NOMO-1 (cell line): ENCODE results near the gene CNOT1.

Experiments
- DNase-seq, 2 experiments: peaks; one replicate each; lab custom pipeline; 2025; ENCODE audit not compliant: unreplicated experiment in 2 of 2; lab: John Stamatoyannopoulos, UW

Gene CNOT1

DNA sequence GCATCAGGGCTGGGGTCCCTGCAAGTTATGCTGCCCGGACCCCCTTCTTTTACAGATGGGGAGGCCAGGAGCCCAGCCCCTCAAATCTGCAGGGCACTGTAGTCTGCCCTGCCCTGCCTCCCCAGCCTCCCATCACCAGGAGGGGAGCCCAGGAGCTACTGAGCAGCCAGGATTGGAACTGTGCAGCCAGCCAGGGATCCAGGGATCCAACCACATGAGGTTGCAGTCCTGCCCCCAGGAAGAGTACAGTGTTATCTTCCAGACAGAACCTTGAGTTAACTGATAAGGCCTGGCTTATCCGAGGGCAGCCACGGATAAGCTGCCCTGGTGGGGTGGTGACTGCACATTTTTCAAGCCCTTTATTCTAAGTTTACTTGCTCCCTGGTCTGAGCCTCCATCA, 141.1 kb downstream of the CNOT1 start:
- DNase-seq: no peak

DNA sequence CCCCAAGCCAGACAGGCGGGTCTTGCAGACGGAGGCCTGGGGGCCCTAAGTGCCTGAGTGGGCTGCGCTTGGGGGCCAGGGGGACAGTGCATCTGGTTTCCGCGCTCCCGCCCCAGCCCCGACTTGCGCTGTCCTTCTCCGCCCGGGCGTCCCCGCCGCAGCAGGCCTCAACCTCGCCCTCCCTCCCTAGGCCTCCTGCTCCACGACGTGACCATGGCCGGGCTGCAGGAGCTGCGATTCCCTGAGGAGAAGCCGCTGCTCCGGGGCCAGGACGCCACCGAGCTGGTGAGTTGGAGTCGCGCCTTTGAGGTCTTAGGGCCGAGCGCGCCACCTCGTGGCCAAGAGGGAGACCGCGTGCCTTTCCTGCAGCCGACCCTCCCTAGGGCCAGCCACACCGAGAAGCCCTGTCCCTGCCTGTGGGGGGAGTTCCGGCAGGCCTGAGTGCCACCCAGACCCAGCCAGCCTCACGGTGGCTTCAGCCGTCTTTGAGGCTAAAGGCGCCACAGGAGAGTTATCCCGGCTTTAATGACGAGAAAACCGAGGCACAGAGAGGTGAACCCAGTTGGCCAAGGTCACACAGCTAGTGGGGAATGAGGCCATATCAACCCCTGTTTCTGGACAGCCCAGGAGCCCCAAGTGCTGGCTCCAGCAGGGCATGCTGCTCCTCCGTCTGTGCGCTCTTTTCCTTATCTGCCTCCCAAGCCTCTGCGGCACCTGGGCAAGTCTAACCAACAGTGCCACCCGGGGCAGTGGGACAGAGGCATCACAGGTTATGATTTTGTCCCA, 141.9 kb downstream of the CNOT1 start:
- DNase-seq: peak; percentile 53 to 67

DNA sequence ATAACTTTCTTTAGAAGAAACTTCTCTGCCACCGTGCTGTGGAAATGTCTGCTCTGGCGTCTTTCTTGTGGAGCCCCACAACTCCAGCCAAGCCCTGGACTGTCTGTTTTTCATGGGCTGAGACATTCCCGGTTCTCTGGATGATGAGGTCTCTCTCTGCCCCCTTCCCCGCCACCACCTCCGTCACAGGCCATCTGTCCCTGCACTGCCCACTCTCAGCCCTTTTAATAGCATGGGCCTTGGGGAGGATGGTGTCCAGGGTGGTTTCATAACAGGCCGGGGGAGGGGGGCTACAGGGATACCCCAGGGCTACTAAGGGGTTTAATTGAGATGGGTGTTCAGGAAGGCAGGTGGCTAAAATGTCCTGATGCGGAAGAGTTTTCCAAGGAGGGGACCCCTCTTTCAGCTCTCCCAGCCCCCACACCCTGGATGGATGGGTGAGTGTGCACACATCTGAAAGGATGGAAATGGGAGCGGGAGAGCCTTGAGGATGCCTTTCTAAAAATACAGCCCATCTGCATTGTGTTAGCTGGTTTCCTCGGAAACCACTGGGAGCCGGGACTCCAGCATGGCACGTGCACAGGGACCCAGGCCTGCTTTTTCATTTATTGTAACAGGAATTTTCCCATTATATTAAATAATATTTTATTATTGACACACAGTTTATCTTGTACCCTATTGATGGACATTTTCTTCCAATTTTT, 144.3 kb downstream of the CNOT1 start:
- DNase-seq: no peak

DNA sequence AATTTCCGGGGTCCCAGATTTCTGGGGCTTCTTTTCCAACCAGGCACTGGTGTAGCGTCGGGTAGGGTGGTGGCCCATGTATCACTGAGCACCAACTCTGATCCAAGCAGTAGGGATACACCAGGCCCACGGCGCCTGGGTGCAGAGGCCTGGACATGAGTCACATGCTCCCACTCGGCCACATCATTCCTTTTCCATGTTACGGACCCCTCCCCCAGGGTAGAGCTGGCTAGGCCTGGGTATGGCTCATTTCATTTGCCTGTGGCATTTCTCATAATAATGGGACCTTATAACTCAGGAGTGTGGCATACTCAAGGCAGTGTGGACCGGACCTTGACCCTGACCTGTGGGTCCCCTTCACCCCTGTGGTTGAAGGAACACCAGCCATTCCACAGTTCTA, 147.7 kb downstream of the CNOT1 start:
- no peak for DNase-seq

DNA sequence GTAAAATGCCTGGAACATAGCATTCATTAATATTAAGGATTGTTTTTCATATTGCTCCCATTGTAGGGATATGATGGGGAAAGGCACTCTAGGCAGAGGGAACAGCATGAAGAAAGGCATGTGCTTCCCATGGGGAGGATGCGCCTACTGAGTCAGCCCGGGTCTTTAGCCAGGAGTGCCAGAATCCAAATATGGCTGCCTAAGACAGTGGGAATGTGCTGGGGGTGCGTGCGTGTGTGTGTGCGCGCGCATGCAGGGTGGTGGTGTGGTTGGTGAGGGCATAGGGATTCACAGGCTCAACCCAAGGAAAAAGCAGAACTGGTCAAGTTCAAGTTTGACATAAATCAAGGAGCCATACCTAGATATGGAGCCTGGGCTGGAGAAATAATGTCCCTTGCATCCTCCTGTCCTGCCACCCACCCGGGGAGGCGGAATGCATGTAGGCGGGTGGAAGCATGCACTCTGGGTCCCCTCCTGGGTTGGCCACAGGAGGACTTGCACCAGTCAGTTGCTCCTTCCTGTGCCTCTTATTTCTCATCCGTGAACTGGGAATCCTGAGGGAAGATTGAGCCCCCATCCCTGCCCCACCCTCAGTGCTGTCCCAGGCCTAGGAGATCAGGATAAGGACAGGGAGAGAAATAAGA, 148.3 kb downstream of the CNOT1 start:
- no peak for DNase-seq

DNA sequence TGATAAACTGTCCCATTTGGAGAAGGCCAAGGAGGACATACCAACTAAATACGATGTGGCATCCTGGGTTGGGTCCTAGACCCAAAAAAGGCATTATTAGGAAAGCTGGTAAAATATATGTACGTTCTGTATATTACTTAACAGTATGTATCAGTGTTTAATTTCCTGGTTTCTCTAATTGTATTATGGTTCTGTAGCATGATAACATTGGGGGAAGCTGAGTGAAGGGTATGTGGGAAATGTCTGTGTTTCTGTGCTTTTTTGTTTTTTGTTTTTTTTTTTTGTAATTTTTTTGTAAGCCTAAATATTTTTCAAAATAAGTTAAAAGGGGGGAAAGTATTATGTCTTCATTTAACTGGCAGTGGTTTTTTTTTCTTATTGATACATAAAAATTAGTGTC, 151.2 kb downstream of the CNOT1 start:
- DNase-seq: no peak

DNA sequence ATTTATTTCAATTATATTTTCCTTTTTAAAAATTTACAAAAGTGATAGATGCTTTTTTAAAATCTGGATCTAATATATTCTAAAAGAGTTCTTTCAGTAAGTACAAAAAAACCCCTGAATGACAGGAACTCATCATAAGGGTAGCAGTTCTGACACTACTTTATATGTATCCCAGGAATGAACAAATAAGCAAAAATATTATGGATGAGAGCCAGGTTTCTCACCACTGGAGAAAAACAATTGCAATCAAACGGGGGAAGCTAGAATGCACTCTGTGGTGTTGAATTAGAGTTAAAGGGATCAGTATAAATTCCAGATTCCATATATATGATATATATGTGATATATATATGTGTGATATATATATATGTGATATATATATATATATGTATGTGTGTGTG, 152.8 kb downstream of the CNOT1 start:
- no peak for DNase-seq

DNA sequence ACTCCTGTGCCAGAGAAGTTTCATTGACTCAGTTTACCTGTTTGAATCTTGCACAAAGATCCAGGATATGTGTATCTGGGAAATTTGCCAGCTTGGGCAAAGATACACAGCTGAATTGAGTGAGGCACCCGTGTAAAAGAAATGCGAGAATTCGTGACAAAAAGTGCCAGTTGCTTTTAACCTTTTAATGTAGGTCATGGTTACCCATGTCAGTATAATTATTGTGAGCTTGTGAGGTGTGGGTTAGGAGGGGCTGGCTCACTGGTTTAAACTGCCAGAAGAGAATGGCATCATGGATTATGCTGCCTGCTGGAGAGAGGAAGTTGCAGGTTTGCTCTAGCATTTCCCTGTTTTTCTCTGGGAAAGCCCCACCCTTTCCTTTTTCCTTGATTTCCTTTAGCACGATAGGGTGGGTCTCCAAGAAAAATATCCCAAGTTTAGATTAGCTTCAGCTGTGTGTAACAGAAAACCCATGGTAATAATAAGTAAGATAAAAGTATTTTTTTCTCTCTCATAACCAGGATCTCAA, 154.5 kb downstream of the CNOT1 start:
- no peak for DNase-seq

DNA sequence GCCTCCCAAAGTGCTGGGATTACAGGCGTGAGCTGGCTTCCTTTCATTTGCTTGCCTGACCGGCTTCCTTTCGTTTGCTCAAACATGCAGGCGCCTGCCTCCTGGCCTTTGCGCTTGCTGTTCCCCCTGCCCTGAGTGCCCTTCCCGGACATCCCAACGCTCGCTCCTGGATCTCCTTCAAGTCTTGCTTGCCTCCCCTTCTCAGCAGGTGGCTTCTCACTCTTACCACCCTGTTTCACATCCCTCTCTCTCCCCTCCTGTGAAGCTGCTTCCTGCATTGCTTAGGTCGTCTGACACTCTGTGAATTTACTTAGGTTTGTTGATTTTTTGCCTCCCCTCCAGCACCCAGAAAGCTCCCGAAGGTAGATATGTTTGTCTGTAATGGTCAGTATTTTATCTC, 155.3 kb downstream of the CNOT1 start:
- DNase-seq: no peak

DNA sequence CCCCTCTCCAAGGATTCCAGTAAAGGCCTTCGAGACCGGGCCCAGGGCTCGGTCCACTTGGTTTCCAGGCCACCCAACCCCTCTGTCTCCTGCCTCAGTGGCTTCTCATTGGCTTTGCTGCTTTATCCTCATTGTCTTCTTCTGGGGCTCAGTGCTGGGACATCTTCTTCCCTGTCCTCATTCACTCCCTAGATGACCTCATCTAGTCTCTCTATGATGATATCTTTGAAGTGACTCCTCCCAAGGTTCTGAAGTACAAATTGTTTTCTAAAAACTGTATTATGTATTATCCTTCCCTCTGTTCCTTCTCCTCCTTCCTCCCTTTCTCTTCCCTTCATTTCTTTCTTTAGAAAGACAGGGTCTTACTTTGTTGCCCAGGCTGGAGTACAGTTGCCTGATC, 156.8 kb downstream of the CNOT1 start:
- DNase-seq: no peak

DNA sequence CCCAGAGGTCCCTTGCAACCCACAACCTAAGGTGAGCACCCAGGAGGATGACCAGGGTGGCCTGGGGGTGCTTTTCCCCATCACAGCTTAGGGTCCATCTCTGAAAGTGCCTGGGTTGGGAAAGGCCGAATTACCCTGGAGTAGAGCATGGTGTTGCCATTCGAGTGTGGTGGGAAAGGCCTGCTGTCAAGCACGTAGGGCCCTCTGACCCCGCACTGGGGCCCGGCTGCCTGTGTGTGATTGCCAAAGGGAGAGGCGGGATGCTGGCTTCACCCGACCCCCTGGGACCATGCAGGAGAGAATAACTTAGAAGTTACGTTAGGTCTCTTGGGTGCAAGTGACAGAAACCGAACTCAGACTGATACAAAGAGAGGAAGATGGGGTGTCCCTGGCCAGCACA, 157.4 kb downstream of the CNOT1 start:
- DNase-seq: no peak

DNA sequence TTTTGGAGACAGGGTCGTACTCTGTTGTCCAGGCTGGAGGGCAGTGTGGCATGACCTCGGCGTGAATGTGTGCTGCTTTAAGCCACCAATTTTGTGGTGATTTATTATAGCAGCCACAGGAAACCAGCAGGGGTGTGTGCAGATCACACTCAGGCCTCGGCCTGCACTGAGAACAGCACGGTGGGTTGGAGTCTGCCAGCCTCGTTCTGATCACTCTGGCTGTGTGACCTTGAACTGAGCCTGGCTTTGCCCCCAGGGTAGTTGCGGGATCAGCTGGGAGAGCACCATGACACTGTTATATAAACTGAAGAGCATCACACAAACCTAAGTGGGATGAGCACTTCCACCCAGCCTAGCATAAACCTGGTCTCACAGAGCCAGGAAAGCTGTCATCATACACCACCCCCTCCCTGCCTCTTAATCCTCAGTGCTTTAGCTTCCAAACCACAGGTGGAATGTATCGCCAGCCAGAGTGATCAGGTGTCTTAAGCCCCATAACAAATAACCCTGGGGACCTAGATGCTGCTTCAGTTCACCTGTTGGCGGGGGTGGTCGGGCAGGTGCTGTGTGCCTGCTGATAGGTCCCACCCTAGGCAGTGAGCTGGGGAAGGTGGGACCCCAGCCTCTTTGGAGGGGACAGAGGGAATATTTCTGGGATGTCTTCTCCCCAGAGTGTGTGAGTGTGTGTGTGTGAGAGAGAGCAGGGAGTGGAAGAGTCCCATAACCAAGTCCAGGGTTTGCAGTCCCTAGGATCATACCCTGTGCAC, 158.2 kb downstream of the CNOT1 start:
- DNase-seq: no peak
